HG03280 (cell line): Measurements from ENCODE around the gene NAV1.
"Not testable (repeated sequence)": the region's sequence is repeated elsewhere in the genome, so short reads cannot be mapped to it uniquely, and the experiment has no call there.

Experiments
- ATAC-seq: cut with Tn5 transposase; IDR thresholded peaks from one replicate; pipeline ENCODE4 v1.9.1; 2021; ENCODE audit warnings: mild to moderate bottlenecking, moderate library complexity; ENCODE audit not compliant: unreplicated experiment

The NAV1 gene

GRCh38 chr1:201538612-201539551 lies at the start of gene NAV1:
TSS of gene NAV1 (plus strand) at chr1:201539127. CDS start at chr1:201622885, 83,758 bp downstream.
- no peak for ATAC-seq

DNA sequence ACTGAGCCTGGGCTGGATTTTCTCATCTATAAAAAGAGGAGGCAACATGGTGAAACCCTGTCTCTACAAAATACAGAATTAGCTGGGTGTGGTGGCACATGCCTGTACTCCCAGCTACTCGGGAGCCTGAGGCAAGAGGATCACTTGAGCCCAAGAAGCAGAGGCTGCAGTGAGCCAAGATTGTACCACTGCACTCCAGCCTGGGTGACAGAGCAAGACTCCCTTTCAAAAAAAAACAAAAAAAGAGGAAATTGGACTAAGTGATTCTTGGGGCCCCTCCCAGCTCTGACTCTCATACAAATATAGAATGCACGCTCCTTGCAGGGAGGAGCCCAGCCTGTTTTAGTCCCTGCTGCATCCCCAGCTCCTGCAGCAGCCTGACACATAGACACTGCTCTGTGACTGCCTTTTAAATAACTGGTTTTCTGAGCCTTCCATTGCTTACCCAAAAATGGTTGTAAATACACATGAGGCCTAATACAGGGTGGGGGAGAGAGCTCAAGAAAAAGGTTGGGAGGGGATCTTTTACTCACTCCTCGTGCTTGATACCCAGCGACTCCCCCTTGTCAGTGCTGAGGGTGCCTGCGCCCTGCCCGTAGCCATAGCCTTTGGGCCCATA lies 49.2 kb upstream of the NAV1 start:
- ATAC-seq: no peak

GRCh38 chr1:201490708-201491131 lies 48.2 kb upstream of the NAV1 start:
- ATAC-seq: no peak

GRCh38 chr1:201491896-201492511 lies 46.9 kb upstream of the NAV1 start:
- ATAC-seq: no peak

DNA sequence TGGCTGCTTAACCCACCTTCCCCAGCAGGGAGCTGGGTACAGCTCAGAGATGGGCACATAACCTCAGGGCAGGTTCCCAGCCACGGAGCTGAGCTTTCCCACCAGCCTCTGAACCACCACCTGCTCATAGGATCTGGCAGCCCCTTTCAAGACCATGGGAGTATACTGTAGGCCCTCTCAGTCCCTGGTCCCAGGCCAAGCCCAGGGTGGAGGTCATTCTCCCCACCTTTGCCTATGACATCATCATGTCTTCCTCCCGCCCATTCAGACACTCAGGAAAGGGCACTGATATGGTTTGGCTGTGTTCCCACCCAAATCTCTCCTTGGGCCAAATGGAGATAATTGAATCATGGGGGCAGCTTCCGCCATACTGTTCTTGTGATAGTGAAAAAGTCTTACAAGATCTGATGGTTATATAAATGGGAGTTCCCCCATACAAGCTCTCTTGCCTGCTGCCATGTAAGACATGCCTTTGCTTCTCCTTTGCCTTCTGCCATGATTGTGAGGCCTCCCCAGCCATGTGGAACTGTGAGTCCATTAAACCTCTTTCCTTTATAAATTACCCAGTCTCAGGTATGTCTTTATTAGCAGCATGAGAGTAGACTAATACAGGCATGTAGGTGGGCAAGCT lies 45.8 kb upstream of the NAV1 start:
- not testable (repeated sequence) for ATAC-seq

GRCh38 chr1:201493757-201494617 lies 44.9 kb upstream of the NAV1 start:
- no peak for ATAC-seq

- no peak for ATAC-seq
These were observed 43.2 kb upstream of the NAV1 start for GRCh38 chr1:201495551-201496295.

DNA sequence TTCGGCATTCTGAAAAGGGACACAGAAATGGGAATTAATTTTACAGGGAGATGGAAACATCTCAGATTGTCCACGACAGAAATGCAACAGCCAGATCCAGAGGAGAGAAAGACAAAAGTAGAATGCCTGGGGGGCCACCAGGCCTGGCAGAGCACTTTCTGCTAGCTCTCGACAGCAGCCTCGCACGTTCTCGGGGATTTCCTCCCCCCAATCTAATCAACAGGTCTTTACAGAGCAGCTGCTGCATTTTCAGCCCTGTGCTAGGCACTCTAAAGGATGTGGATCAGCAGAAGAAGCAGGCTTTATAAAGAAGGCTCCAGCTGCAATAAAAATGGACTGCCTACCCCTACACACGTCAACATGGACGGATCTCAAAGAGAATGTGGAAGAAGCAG lies 42.6 kb upstream of the NAV1 start:
- no peak for ATAC-seq

- no peak for ATAC-seq
These were observed 40.9 kb upstream of the NAV1 start for GRCh38 chr1:201497935-201498509.

- no peak for ATAC-seq
These were observed 40.3 kb upstream of the NAV1 start for GRCh38 chr1:201498621-201499020.

GRCh38 chr1:201499191-201499590 lies 39.7 kb upstream of the NAV1 start:
- no peak for ATAC-seq

GRCh38 chr1:201499795-201500669 lies 38.9 kb upstream of the NAV1 start:
- no peak for ATAC-seq

GRCh38 chr1:201500670-201501120 lies 38.2 kb upstream of the NAV1 start:
- no peak for ATAC-seq

DNA sequence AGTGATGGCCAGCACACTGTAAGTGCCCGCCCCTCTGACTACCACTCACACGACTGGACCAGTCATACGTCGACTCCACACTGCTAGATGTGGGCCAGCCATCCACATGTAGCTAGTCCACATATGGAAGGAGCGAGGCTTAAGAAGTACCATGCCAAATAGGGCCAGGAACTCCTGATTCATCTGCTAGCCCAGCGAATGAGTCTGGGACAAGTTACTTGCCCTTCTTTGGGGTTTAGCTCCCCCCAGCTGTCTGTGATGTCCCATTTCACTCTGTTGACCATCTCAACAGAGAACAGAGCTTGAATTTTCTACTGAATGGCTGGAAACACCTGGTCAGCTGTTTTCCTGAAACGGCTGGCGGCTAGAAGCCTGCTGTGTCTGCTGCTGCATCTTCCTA lies 37.8 kb upstream of the NAV1 start:
- no peak for ATAC-seq

DNA sequence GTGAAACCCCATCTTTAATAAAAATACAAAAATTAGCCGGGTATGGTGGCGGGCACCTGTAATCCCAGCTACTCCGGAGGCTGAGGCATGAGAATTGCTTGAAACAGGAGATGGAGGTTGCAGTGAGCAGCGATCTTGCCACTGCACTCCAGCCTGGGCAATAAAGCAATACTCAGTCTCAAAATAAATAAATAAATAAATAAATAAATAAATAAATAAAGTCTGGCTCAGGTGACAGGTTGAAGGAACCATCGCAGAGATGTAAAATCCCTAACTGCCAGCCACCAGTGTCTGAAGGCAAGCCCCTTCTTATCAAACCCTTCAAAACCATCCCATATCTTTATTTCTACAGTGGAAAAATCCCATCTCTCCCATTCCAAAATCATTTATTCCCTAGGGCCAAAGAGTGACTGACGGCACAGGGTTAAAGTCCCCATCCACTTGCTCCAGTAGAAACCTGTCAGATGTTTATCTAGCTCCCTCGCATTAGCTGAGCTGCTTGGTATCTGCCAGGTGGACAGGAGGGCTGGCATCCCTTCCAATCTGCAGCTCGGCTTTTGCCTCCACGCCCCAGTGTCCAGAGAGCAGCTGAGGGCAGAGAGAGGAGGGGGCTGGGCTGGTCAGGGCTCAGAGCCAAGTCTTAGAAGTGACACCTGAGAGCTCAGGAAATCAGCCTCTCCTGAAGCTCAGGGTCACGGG lies 37.0 kb upstream of the NAV1 start:
- no peak for ATAC-seq

DNA sequence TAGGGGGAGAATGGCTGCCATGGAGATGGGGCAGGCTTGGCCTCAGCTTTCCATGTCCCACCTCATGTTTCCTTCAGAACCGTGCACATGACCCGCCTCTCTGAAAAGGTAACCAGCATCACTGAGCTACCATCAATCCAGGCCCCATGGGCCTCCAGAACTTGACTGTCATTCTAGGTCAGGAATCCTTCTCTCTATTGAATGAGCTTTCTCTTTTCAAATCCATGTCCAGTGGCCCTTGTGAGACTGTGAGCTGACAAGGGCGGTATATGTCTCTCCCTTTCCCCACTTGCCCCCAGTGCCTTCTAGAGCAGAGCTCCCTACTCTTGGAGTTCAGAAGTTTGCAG lies 36.4 kb upstream of the NAV1 start:
- ATAC-seq: no peak

GRCh38 chr1:201503397-201504176 lies 35.3 kb upstream of the NAV1 start:
- ATAC-seq: no peak
